GM19328 (cell line): Measurements from ENCODE around the gene NLRP6.

ENCODE experiments used
- ATAC-seq: cut with Tn5 transposase; IDR thresholded peaks from one replicate; pipeline ENCODE4 v1.9.1; 2021; ENCODE audit warnings: mild to moderate bottlenecking, moderate library complexity; ENCODE audit not compliant: unreplicated experiment

The NLRP6 gene

DNA sequence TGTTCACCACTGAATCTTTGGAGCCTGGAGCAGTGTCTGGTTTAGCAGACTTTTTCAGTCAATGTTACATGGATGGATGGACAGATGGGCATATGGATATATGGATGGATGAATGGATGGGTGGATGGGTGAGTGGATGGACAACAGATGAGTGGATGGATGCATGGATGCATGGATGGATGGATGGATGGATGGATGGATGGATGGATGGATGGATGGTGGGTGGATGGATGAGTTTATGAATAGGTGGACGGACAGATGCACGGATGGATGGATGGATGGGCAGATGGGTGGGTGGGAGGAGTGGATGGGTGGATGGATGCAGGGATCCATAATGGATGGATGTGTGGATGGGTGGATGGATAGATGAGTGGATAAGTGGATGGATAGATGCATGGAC lies 22.4 kb upstream of the NLRP6 start:
- no peak for ATAC-seq

DNA sequence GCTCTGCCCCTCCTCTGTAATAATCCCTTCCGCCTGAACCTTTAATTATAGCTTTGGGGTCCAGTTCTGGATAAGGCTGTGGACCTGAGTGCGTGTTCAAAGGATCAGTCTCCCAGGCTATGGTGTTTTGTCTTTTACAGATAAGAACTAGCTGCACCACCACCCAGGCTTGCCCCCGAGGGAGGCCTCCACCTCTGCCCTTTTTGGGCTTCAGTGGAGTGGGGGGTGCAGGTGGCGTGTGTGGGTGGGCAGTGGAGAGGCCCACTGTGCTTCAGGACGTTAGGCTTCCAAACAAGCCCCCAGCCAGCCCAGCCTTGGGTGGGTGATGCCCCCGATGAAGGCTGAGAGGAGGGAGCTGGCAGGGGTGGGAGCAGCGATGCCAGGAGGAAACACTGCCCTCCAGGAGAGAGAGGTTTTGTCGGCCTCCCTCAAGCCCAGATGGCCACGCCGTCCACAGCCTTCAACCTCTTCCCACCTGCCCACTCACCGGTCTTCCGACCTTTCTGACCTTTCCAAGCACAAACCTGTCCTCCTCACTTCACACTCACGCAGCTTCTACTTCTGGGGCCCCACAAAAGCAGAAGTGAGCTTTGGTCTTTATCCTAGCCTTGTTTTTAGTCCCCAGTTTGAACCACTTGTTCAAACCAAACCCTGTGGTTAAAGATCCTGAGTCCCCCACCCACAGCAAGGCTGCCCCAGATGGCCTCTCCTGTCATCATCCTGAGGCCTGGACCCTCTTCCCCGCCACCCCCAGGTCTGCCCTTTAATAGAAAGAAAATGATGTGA lies 21.1 kb upstream of the NLRP6 start:
- no peak for ATAC-seq

DNA sequence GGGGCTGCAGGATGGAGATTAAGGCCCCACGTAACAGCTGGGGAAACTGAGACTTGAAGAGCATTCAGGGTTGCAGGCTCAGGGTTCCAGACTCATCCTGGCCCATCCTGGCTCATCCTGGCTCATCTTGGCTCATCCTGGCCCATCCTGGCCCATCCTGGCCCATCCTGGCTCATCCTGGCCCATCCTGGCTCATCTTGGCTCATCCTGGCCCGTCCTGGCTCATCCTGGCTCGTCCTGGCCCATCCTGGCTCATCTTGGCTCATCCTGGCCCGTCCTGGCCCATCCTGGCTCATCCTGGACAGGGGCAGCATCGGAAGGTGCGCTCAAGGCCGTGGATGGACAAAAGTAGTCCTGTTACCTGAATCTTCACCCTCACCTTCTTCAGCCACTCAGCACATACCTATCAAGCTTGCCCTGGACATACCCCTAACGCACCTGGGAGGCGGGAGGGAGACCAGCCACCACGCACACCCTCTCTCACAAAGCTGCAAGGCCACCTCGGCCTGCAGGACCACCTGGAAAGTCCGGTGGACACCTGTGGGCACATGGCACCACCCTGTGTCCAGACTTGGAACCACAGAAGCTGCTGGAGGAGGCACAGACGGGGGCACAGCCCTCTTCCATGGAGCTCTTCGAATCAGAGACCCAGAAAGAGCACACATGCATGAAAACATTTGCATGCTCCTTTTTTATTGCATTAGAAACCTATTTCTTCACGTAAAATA lies 20.3 kb upstream of the NLRP6 start:
- no peak for ATAC-seq

DNA sequence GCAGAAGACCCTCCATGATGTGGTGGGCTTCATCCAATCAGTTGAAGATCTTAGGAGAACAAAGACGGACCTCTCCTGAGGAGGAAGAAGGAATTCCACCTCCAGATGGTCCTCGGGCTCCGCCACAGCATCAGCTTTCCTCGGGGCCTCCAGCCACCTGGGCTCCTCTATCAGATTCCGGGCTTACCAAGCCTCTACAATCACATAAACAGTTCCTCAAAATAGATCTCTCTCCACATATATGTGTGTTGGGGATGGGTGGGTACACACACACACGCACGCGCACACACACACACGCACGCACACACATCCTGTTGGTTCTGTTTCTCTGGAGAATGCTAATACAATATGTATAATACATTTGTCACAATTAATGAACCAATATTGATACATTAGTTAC lies 18.8 kb upstream of the NLRP6 start:
- ATAC-seq = no peak

DNA sequence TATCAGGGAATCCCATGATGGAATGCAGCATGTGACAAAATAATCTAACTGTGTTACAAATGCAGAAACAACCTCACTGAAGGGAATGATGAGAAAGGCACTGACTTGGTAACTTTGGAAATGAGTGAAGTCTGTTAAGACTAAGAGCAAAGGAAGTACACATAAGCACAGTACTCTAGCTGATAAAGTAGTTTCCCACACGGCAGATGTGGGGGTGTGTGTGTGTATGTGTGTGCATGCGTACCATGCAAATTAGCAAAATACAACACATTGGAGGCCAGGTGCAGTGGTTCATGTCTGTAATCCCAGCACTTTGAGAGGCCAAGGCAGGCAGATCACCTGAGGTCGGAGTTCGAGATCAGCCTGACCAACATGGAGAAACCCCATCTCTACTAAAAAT lies 16.6 kb upstream of the NLRP6 start:
- ATAC-seq = no peak

DNA sequence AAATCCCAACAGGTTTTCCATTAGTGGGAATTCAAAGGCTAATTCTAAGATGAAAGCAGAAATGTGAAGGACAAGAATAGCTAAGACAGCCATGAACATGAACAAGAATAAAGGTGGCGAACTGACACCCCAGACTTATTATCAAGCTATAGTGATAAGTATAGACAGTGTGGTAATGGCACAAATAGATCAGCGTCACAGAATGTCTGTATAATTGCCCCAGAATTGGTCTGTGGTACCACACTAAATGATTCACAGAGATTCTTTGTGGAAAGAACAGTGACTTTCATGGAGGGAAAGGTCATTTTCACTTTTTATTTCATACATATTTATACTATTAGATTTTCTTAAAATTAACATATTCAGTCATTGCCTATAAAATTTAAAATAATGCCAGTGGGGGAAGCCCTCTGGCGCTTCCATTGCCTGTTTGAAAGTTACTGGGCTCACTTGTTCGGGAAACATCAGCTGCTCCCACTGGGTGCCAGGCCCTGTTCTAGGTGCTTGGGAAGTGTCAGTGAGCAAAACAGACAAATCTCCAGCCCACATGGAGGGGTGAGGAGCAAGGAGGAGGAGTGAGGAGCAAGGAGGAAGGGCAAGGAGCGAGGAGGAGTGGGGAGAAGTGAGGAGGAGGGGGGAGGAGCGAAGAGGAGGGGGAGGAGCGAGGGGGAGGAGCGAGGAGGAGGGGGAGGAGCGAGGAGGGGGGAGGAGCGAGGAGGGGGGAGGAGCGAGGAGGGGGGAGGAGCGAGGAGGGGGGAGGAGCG lies 11.3 kb upstream of the NLRP6 start:
- ATAC-seq = no peak

DNA sequence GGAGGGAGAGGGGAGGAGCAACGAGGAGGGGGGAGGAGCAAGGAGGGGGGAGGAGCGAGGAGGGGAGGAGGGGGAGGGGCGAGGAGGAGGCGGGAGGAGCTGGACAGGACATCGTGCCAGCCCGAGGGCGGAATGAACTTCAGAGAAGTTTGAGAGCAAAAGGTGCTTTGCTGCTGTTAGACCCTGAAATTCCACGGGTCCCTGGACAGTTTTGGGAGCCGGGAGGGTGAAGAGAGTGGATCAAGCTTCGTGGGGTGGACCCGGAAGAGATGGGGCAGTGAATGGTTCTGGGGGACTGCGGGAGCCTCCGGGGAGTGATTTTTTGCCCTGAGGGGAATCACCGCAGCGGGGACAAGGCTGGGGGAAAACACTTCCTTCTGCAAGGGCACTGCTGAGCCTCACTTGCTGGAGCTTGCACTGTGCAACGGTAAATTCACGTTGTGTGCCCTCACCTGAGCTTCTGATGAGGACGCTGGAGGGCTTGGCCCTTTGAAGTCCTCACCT lies 10.7 kb upstream of the NLRP6 start:
- no peak for ATAC-seq

DNA sequence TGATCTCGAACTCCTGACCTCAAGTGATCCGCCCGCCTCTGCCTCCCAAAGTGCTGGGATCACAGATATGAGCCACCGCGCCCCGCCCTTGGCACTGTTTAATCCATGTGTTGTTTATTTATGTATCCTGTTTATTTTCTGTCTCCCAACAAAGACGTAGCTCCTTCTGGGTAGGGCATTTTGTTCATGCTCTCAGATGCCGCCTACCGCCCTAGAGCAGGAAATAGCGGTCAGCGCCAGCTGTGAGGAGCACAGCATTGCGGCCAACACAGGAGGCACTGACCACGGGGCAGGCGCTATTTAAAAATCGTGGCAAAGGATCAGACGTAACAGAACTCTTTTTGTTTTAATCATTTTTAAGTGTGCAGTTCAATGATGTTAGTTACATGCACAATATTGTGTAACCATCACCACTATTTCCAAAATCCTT lies 9.5 kb upstream of the NLRP6 start:
- ATAC-seq = peak; percentile 39

DNA sequence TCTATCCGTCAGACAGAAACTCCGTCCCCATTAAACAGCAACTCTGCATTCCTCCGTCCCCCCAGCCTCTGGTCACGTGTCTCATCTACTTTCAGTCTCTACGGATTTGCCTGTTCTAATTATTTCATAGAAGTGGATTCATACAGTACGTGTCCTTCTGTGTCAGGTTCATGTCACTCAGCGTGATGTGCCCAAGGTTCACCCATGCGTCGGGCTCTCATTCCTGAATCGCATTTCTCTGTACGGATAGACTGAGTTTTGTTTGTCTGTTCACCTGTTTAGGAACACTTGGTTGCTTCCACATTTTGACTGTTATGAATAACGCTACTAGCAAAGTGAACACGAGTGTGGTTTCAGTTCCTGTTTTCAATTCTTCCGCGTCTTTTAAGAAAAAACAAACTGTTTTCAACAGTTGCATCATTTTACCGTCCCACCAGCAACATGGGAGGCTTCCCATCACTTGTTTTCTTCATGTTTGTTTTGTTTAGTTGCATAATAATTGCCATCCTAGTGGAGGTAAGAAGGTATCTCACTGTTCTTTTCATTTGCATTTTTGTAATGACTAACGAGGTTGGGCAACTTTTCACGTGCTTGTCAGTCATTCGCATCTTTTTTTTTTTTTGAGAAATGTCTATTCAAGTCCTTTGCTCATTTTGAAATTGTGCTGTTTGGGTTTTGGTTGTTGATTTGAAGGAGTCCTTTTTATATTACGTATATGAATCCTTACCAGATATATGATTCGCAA lies 8.9 kb upstream of the NLRP6 start:
- peak; percentile 61 for ATAC-seq

DNA sequence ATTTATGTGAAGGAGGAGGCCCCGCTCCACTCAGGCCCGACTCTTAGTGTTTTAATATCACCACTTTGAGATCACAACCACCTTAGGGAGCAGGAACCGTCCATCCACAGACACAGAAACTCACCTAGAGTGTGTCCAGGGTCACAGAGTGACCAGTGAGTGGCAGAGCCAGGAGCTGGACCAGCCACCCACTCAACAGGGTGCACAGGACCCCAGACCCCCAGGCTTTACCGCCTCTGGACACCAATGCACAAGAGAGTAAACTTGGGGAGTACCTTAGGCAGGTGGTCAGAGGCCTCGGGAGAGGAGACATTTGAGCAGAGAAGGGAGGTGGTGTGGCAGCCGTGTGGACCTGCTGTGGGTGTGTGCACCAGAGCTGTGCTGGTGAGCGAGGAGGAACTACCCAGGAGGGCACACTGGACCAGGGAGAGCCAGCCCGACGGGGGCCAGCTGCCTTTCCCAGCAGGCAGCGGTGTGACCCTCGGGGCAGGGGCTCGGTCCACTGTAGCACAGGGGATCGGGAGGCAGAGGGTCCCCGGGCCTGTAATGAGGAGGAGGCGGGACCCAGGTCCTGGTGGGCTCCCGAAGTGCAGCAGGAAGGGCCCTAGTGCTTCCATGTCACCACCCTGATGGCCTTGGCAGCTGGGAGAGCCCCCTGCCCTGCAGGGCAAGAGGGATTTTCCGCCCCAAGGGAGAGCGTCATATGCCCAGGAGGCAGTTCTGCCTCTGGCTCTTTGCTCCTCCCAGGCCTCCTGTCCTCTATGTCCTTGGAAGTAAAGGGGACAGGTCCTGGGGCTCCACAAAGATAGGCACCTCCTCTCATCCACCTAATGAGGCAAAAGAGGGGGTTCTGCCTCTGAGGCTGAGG lies 7.5 kb upstream of the NLRP6 start:
- no peak for ATAC-seq

DNA sequence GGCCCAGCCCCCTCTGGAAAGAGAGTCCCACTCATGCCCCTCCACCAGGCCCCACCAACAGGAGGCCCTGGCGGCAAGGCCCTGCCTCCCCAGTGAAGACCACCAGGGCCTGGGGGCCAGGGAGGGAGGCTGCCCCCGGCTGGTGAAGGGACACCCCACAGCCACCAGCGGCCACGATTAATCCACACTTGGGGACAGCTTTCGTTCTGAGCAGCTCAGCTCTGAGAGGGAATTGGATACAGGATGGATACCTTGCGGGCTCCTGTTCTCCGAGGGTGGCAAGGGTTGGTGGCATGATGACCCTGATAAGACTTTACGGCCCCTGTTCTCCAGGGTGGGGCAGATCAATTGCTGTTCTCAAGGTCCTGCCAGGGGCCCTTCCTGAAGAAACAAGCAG lies 6.9 kb upstream of the NLRP6 start:
- no peak for ATAC-seq

DNA sequence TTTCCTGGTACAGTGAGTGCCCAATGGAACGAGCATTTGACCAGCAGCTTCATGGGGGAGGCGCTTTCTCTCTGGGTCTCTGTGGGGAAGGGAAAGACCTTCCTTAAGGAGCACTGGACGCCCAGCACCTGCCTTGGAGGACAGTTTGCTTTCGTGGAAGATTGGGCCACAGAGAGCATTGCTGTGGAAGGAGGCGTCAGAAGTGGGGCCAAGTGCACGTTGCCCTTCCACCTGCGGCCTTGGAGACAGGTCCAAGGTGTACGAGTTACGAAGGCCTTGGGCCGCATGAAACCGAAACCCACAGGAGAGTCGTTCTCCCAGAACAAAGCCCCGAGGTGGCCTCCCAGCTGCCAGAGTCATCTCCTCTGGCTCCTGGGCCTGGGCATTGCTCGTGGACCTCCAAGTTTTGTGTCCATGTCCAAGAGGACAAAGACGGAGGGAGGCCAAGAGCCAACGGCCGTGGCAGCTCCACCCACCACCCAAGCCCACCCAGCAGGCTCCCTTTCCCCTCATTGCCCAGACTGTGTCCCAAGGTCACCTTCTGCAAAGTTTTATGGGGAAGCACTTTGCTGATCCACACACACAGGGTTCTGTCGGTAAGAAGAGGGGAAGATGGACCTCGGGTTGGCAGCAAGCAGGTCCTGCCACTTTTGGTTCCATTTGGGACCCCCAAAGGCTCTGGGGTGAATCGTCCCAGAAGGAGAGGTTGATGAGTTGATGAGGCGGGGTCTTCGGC lies 5.8 kb upstream of the NLRP6 start:
- ATAC-seq = no peak

DNA sequence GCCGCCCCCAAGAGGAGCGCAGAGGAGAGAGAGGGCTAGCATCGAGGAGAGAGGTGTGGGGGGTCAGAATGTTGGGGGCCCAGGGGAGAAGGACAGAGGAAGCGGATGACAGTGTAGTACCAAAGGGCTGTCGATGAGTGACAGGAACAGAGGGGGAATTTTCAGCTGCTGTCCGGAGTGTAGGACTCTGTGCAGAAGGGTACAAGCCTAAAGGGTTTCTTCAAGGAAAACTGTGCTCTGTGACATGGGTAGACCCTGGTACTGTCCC lies 5.3 kb upstream of the NLRP6 start:
- no peak for ATAC-seq

DNA sequence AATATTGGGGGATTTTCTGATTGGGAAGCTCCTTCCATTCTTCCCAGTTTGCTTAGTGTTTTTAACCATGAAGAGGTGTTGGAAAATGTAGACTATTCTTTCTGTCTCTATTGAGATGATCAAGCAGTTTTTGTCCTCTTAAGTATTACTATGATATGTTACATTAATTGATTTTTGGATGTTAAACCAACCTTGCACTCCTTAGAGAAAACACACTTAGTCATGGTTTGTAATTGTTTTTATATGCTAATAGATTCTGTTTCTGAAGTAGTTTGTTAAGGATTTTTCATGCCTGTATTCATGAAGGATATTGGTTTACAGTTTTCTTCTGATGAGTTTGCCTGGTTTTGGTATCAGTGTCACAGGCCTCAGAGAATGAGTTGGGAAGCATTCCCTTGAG lies 2.0 kb upstream of the NLRP6 start:
- ATAC-seq = no peak

DNA sequence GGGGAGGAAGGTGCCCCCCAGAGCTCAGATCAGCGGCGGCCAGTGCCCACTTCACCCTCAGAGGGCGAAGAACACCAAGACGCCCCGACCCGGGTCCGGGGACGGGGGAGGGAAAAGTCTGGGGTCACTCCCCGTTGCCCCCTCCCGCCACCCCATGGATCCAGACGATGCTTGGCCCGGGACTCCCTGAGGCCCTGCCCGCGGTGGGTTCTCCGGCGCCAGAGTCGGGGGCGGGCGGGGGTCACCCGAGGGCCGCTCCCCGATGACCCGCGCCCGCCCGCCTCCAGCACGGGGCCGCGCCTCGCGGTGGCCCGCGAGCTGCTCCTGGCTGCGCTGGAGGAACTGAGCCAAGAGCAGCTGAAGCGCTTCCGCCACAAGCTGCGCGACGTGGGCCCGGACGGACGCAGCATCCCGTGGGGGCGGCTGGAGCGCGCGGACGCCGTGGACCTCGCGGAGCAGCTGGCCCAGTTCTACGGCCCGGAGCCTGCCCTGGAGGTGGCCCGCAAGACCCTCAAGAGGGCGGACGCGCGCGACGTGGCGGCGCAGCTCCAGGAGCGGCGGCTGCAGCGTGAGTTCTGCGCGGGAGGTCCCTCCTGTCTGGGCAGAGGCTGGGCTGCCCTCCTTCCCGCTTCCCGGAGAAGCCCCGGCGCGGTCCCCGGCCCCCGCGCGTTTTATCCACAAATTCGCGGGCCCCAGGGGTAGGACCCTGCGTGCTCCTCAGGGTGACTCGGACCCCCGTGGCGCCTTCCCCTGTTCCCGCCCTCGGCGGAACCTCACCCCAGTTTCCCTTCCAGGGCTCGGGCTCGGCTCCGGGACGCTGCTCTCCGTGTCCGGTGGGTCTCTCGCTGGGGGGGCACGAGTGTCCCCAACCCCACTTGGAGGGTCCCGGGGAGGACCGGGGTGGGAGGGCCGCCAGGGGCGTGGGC lies 1.1 kb downstream of the NLRP6 start:
- no peak for ATAC-seq

DNA sequence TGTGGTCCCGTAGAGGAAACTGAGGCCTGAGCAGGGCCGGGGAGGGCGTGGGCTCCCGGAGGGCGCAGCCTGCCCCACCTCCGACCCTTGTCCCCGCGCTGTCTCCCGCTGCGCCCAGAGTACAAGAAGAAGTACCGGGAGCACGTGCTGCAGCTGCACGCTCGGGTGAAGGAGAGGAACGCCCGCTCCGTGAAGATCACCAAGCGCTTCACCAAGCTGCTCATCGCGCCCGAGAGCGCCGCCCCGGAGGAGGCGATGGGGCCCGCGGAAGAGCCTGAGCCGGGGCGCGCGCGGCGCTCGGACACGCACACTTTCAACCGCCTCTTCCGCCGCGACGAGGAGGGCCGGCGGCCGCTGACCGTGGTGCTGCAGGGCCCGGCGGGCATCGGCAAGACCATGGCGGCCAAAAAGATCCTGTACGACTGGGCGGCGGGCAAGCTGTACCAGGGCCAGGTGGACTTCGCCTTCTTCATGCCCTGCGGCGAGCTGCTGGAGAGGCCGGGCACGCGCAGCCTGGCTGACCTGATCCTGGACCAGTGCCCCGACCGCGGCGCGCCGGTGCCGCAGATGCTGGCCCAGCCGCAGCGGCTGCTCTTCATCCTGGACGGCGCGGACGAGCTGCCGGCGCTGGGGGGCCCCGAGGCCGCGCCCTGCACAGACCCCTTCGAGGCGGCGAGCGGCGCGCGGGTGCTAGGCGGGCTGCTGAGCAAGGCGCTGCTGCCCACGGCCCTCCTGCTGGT lies 1.9 kb downstream of the NLRP6 start:
- no peak for ATAC-seq

DNA sequence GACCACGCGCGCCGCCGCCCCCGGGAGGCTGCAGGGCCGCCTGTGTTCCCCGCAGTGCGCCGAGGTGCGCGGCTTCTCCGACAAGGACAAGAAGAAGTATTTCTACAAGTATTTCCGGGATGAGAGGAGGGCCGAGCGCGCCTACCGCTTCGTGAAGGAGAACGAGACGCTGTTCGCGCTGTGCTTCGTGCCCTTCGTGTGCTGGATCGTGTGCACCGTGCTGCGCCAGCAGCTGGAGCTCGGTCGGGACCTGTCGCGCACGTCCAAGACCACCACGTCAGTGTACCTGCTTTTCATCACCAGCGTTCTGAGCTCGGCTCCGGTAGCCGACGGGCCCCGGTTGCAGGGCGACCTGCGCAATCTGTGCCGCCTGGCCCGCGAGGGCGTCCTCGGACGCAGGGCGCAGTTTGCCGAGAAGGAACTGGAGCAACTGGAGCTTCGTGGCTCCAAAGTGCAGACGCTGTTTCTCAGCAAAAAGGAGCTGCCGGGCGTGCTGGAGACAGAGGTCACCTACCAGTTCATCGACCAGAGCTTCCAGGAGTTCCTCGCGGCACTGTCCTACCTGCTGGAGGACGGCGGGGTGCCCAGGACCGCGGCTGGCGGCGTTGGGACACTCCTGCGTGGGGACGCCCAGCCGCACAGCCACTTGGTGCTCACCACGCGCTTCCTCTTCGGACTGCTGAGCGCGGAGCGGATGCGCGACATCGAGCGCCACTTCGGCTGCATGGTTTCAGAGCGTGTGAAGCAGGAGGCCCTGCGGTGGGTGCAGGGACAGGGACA lies 2.7 kb downstream of the NLRP6 start:
- ATAC-seq = no peak
